Esophagus (tissue), 2 donors: ENCODE data around the gene ABCA13. TPM values are rescaled to one million over a fixed set of nuclear protein-coding genes. Genes with fewer than 3 reads are reported as not detected.

Experiments used
- H3K27ac ChIP-seq, 2 donors: one replicate each; pipeline ENCODE4 v1.5.1; 2013; ENCODE audit warnings: low read depth in 2 of 2, mild to moderate bottlenecking in 2 of 2, inconsistent platforms in 1 of 2, low read length in 1 of 2, moderate library complexity in 1 of 2
- H3K27me3 ChIP-seq, 2 donors: one replicate each; pipeline ENCODE4 v1.6.1; 2013; ENCODE audit warnings: low read length in 2 of 2, control low read depth in 1 of 2, mild to moderate bottlenecking in 1 of 2; ENCODE audit not compliant: insufficient read depth in 2 of 2, control insufficient read depth in 1 of 2
- H3K36me3 ChIP-seq, 2 donors: one replicate each; pipeline ENCODE4 v1.6.1; 2013; ENCODE audit warnings: low read length in 1 of 2; ENCODE audit not compliant: control insufficient read depth in 2 of 2, insufficient read depth in 2 of 2
- H3K4me1 ChIP-seq, 2 donors: one replicate each; pipeline ENCODE4 v1.6.1; 2013; ENCODE audit warnings: low read length in 1 of 2; ENCODE audit not compliant: control insufficient read depth in 2 of 2, insufficient read depth in 2 of 2
- H3K4me3 ChIP-seq, 2 donors: one replicate each; pipeline ENCODE4 v1.5.1; 2013; ENCODE audit warnings: low read length in 2 of 2, mild to moderate bottlenecking in 2 of 2, low read depth in 1 of 2, moderate library complexity in 1 of 2
- H3K9me3 ChIP-seq, 2 donors: one replicate each; pipeline ENCODE4 v1.6.1; 2013; ENCODE audit warnings: mild to moderate bottlenecking in 2 of 2, low read depth in 1 of 2, low read length in 1 of 2, moderate library complexity in 1 of 2; ENCODE audit not compliant: control insufficient read depth in 2 of 2, insufficient read depth in 1 of 2
- whole genome bisulfite sequencing, 2 donors: extraction: QIAGEN DNeasy Blood & Tissue Kit; methylation state at CpG; one replicate each; pipeline ENCODE4 v1.1.7; 2013; 5-methylcytosine and 5-hydroxymethylcytosine counted together
- polyA plus RNA-seq, 2 donors: library from polyadenylated mRNA; stranded (reverse); fragments of 200-250 nt; gene quantifications; one replicate each; pipeline ENCODE4 v1.2.3, GENCODE V29; 2013
- donor health status: healthy with polysubstance abuse.
- donor health status: Bipolar disorder and iron deficiency.

ABCA13 gene
- polyA plus RNA-seq, 2 donors = 0.49 to 1.6 TPM

GRCh38 chr7:48638041-48638440 is 466.8 kb downstream of the ABCA13 start:
- 83 to 85% methylated on average over 6 of the region's 6 CpGs for WGBS, 2 donors
- Histone ChIP-seq H3K9me3 (no peaks in the 10 kb centered on the region), H3K4me1 (peaks cover 0 to 2% of the 10 kb centered on the region in 2 donors), H3K27ac (no peak overlapping the region), H3K36me3 (no peaks in the 10 kb centered on the region), H3K27me3 (no peaks in the 10 kb centered on the region), H3K4me3 (no peak overlapping the region)

GRCh38 chr7:48643431-48644013 is 472.3 kb downstream of the ABCA13 start:
- Histone ChIP-seq H3K27me3 (no peaks in the 10 kb centered on the region), H3K4me3 (no peak overlapping the region), H3K4me1 (no peaks in the 10 kb centered on the region), H3K27ac (no peak overlapping the region), H3K9me3 (no peaks in the 10 kb centered on the region), H3K36me3 (no peaks in the 10 kb centered on the region)
- WGBS, 2 donors = 63 to 82% methylated on average over 2 of the region's 2 CpGs

GRCh38 chr7:48658138-48658537 is 486.9 kb downstream of the ABCA13 start:
- 85 to 88% methylated on average over 2 of the region's 2 CpGs for WGBS, 2 donors
- H3K27ac ChIP-seq = no peak overlapping the region
- H3K27me3 ChIP-seq = no peaks in the 10 kb centered on the region
- no peak overlapping the region for H3K4me3 ChIP-seq
- H3K4me1 ChIP-seq = no peaks in the 10 kb centered on the region
- H3K9me3 ChIP-seq = peaks cover 0 to 4% of the 10 kb centered on the region in 2 donors
- H3K36me3 ChIP-seq = no peaks in the 10 kb centered on the region

- 32 to 47% methylated on average over 5 of the region's 5 CpGs for WGBS, 2 donors
Observed at GRCh38 chr7:48660306-48660870, 489.1 kb downstream of the ABCA13 start.

GRCh38 chr7:48664241-48664640 is 493.0 kb downstream of the ABCA13 start:
- WGBS, 2 donors = 71 to 79% methylated on average over 4 of the region's 4 CpGs
- H3K27me3 ChIP-seq = no peaks in the 10 kb centered on the region
- H3K27ac ChIP-seq = no peak overlapping the region
- no peaks in the 10 kb centered on the region for H3K9me3 ChIP-seq
- H3K36me3 ChIP-seq = no peaks in the 10 kb centered on the region
- no peak overlapping the region for H3K4me3 ChIP-seq
- H3K4me1 ChIP-seq = no peaks in the 10 kb centered on the region

More at GRCh38 chr7:48660306-48660870, 489.1 kb downstream of the ABCA13 start:
- Histone ChIP-seq H3K27me3 (no peaks in the 10 kb centered on the region), H3K4me1 (no peaks in the 10 kb centered on the region), H3K27ac (no peak overlapping the region), H3K9me3 (no peaks in the 10 kb centered on the region), H3K4me3 (no peak overlapping the region), H3K36me3 (no peaks in the 10 kb centered on the region)

GRCh38 chr7:48665353-48666135 is 494.3 kb downstream of the ABCA13 start:
- H3K4me3 ChIP-seq = no peak overlapping the region
- no peaks in the 10 kb centered on the region for H3K27me3 ChIP-seq
- H3K4me1 ChIP-seq = no peaks in the 10 kb centered on the region
- no peaks in the 10 kb centered on the region for H3K9me3 ChIP-seq
- no peaks in the 10 kb centered on the region for H3K36me3 ChIP-seq
- WGBS, 2 donors = 67 to 68% methylated on average over 4 of the region's 4 CpGs
- H3K27ac ChIP-seq = no peak overlapping the region

GRCh38 chr7:48667407-48667806 is 496.1 kb downstream of the ABCA13 start:
- Histone ChIP-seq H3K27ac (no peak overlapping the region), H3K36me3 (no peaks in the 10 kb centered on the region), H3K27me3 (no peaks in the 10 kb centered on the region), H3K4me3 (no peak overlapping the region), H3K4me1 (no peaks in the 10 kb centered on the region), H3K9me3 (no peaks in the 10 kb centered on the region)
- 54 to 57% methylated on average over 1 of the region's 1 CpG for WGBS, 2 donors

- Histone ChIP-seq H3K9me3 (no peaks in the 10 kb centered on the region), H3K27me3 (no peaks in the 10 kb centered on the region), H3K27ac (no peak overlapping the region), H3K36me3 (no peaks in the 10 kb centered on the region), H3K4me1 (no peaks in the 10 kb centered on the region), H3K4me3 (no peak overlapping the region)
- WGBS, 2 donors = 52 to 55% methylated on average over 1 of the region's 1 CpG
Observed at GRCh38 chr7:48671656-48672055, 500.4 kb downstream of the ABCA13 start.

GRCh38 chr7:48681006-48681405 is 509.7 kb downstream of the ABCA13 start:
- no peak overlapping the region for H3K4me3 ChIP-seq
- no peak overlapping the region for H3K27ac ChIP-seq
- no peaks in the 10 kb centered on the region for H3K4me1 ChIP-seq
- H3K27me3 ChIP-seq = no peaks in the 10 kb centered on the region
- WGBS, 2 donors = 64 to 67% methylated on average over 2 of the region's 2 CpGs
- no peaks in the 10 kb centered on the region for H3K9me3 ChIP-seq
- no peaks in the 10 kb centered on the region for H3K36me3 ChIP-seq
